ENCODE data around the gene KIR2DL4.
"Not testable (repeated sequence)": the region's sequence is repeated elsewhere in the genome, so short reads cannot be mapped to it uniquely, and the experiment has no call there.

Gene KIR2DL4

DNA sequence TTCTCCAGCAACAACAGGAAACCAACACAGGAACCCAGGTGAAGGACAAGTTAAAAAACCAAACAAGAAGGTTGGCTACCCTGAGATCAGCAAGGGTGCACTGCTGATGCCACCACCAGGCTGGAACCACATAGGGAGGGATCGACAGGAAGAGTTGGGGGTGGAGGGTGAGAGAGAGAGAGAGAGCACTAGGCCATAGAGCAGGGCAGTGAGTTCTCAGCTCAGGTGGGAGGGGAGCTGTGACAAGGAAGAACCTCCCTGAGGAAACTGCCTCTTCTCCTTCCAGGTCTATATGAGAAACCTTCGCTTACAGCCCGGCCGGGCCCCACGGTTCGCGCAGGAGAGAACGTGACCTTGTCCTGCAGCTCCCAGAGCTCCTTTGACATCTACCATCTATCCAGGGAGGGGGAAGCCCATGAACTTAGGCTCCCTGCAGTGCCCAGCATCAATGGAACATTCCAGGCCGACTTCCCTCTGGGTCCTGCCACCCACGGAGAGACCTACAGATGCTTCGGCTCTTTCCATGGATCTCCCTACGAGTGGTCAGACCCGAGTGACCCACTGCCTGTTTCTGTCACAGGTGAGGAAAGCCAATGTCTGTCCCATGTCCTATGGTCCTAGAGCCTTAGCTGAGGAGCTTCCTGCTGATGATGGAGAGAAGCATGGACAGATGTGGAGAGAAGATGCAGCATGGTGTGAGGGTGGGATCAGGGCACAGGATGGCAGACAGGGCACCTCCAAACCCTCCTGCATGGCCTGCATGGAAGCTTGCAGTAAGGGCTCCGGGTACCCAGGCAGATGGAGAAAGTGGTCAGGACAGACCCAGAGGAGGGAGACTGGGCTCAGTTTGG lies 2.5 kb downstream of the KIR2DL4 start:
- no peak for DNase-seq

DNA sequence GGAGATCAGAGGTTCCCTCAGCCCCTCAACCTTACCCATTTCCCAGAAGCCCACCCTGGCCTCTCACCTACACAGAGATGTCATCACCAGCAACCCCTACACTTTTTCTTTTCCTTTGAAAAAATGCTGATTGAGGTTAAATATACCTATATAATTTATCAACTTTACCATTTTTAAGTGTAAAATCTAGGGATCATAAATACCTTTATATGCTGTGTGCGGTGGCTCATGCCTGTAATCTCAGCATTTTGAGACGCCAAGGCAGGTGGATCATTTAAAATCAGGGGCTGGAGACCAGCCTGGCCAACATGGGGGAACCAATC lies 3.1 kb downstream of the KIR2DL4 start:
- no peak for DNase-seq

DNA sequence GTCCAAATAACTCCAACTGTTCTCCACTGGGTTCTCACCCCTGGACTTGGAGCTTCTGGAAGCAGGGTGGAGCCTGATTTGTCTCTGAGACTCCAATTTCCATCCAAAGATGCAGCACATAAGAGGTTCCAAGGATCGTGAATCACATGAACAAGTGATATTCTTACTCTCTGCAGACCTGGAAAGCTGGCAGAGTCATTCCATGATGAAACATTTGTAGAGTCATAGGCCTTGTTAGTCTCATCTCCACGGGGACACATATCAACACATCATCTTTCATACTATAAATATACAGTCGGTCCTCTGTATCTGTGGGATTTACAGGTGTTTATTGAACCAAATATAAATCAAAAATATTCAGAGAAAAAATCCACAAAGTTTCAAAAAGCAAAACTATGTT lies 11.2 kb downstream of the KIR2DL4 start:
- not testable (repeated sequence) for DNase-seq

DNA sequence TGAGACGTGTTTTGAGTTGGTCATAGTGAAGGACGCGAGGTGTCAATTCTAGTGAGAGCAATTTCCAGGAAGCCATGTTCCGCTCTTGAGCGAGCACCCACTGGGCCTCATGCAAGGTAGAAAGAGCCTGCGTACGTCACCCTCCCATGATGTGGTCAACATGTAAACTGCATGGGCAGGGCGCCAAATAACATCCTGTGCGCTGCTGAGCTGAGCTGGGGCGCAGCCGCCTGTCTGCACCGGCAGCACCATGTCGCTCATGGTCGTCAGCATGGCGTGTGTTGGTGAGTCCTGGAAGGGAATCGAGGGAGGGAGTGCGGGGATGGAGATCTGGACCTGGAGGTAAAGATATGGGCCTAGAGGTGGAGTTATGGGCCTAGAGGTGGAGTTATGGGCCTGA lies 12.8 kb downstream of the KIR2DL4 start, which contains the start of gene KIR3DL1:
TSS of gene KIR3DL1 (plus strand) at position 218 of the 400 bp plus-strand sequence.
- peak in 1 of 2 donors; percentile 3 for DNase-seq

DNA sequence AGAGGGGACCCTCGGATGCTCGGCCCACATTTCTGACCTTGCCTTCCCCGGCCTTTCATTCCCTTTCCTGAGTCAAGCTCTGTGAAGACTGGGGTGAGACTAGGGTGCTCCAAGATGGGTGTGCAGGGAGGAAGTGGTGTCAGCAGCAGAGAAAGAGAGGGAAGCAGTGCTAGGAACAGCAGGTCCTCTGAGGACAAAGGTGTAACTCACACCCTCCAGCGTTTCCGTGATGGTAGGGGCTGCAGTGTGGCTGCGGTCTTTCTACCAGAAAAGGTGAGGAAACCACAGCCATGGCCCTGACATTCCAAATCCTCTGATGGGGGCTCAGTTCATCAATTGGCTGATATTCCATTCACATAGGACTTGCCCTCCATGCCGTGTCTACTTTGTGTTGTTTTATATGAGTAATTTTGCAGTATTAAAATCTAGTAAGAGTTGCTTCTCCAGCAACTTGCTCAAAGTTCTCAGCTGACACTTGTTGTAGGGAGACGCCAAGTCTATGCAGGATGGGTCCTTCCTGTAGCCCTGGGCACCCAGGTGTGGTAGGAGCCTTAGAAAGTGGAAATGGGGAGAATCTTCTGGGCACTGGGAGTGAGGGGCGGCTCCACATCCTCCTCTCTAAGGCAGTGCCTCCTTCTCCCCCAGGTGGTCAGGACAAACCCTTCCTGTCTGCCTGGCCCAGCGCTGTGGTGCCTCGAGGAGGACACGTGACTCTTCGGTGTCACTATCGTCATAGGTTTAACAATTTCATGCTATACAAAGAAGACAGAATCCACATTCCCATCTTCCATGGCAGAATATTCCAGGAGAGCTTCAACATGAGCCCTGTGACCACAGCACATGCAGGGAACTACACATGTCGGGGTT lies 14.5 kb downstream of the KIR2DL4 start:
- no peak for DNase-seq

DNA sequence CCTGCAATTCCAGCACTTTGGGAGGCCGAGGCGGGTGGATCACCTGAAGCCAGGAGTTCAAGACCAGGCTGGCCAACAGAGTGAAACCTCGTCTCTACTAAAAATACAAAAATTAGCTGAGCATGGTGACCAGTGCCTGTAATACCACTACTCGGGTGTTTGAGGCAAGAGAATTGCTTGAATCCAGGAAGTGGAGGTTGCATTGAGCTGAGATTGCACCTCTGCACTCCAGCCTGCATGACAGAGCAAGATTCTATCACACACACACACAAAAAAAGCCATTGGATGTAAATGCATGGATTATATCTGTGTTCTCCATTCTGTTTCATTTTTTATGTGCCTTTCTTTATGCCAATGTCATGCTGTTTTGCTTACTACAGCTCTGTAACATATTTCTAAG lies 21.0 kb downstream of the KIR2DL4 start:
- DNase-seq: not testable (repeated sequence)

DNA sequence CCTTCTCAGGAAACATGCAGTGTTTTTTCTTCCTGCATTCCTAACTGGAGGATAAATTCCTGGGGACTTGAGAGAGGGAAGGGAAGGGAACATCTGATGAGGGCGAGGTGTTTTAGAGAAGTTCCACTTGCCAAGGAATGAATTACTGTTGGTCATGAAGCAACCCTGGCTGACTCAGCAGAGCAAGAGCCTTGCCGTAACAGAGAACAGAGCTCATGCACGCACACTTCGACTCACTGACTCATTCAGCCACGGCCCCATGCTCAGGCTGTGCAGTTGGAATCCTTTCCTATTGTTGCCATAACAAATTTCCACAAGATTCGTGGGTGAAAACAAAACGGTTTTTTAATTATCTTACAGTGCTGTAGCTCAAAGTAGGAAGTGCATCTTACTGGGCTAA lies 21.9 kb downstream of the KIR2DL4 start:
- peak in 1 of 2 donors; percentile 59 for DNase-seq

DNA sequence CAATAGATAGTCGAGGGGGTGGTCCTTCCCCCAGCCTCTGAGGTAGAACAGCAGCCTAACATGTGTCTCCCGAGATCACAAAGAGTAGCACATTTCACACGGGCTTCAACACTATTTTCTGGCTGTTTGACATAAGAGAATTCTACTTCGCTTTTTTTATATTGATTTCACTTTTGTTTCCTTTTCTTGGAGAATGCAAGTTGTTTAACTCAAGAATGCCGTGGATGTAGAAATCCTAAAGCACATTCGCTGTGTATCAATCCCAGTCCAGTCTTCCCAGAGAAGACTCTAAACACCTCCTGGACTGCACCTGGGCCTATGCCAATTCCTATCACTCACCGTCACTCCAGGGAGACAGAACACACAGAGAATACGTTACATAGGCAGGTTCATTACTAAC lies 24.7 kb downstream of the KIR2DL4 start:
- DNase-seq: not testable (repeated sequence)

DNA sequence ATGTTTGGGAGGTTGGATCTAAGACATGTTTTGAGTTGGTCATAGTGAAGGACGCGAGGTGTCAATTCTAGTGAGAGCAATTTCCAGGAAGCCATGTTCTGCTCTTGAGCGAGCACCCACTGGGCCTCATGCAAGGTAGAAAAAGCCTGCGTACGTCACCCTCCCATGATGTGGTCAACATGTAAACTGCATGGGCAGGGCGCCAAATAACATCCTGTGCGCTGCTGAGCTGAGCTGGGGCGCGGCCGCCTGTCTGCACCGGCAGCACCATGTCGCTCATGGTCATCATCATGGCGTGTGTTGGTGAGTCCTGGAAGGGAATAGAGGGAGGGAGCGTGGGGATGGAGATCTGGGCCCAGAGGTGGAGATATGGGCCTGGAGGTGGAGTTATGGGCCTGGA lies 29.1 kb downstream of the KIR2DL4 start, which contains the start of gene KIR2DS4:
TSS of gene KIR2DS4 (plus strand) at position 181 of the 400 bp plus-strand sequence.
- not testable (repeated sequence) for DNase-seq

DNA sequence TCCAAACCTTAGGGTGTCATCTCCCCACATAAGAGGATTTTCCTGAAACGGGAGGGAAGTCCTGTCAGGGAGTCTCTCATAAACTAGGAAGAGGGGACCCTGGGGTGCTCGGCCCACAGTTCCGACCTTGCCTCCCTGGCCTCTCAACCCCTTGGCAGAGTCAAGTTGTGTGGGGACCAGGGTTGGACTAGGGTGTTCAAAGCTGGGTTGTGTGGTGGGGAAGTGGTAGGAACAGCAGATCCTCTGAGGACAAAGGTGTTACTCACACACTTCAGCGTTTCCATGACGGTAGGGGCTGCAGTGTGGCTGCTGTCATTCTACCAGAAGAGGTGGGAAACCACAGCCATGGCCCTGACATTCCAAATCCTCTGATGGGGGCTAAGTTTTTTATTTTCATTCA lies 31.7 kb downstream of the KIR2DL4 start:
- not testable (repeated sequence) for DNase-seq

DNA sequence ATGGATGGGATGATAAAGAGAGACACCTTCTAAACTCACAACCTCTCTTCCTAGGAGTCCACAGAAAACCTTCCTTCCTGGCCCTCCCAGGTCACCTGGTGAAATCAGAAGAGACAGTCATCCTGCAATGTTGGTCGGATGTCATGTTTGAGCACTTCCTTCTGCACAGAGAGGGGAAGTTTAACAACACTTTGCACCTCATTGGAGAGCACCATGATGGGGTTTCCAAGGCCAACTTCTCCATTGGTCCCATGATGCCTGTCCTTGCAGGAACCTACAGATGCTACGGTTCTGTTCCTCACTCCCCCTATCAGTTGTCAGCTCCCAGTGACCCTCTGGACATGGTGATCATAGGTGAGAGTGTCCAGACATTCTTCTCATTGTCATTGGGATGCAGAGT lies 34.1 kb downstream of the KIR2DL4 start:
- DNase-seq: not testable (repeated sequence)

DNA sequence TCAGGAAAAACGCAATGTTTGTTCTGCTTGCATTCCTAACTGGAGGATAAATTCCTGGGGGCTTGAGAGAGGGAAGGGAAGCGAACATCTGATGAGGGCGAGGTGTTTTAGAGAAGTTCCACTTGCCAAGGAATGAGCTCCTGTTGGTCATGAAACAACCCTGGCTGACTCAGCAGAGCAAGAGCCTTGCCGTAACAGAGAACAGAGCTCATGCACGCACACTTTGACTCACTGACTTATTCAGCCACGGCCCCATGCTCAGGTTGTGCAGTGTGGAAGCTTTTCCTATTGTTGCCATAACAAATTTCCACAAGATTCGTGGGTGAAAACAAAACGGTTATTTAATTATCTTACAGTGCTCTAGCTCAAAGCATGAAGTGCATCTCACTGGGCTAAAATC lies 39.8 kb downstream of the KIR2DL4 start:
- DNase-seq: not testable (repeated sequence)

DNA sequence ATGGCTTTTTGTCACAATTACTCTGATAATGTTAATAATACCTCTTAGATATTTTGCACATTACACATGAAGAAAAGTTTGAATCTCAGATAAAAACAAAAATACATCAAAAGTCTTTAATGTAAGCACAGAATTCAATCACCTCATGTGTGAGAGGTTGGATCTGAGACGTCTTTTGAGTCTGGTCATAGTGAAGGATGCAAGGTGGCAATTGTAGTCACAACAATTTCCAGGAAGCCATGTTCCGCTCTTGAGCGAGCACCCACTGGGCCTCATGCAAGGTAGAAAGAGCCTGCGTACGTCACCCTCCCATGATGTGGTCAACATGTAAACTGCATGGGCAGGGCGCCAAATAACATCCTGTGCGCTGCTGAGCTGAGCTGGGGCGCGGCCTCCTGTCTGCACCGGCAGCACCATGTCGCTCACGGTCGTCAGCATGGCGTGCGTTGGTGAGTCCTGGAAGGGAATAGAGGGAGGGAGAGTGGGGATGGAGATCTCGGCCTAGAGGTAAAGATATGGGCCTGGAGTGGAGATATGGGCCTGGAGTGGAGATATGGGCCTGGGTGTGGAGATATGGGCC lies 46.7 kb downstream of the KIR2DL4 start, which contains the start of gene KIR3DL2:
TSS of gene KIR3DL2 (plus strand) at position 383 of the 580 bp plus-strand sequence. CDS start at position 416, 33 bp downstream.
- peak in 1 of 2 donors; percentile 17 for DNase-seq

DNA sequence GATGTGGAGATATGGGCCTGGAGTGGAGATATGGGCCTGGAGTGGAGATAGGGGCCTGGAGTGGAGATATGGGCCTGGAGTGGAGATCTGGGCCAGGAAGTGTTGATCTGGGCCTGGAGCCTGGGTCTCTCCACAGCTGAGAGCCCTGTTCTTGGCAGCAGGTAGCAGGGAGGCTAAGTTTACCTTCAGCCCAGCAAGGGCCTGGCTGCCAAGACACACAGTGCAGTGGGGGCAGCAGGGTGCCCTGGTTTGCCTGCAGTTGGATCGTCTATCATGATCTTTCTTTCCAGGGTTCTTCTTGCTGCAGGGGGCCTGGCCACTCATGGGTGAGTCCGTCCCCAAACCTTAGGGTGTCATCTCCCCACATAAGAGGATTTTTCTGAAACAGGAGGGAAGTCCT lies 47.5 kb downstream of the KIR2DL4 start:
- DNase-seq: no peak

DNA sequence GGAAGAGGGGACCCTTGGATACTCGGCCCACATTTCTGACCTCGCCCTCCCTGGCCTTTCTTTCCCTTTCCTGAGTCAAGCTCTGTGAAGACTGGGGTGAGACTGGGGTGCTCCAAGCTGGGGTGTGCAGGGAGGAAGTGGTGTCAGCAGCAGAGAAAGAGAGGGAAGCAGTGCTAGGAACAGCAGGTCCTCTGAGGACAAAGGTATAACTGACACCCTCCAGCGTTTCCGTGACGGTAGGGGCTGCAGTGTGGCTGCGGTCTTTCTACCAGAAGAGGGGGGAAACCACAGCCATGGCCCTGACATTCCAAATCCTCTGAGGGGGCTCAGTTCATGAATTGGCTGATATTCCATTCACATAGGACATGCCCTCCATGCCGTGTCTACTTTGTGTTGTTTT lies 47.9 kb downstream of the KIR2DL4 start:
- no peak for DNase-seq

DNA sequence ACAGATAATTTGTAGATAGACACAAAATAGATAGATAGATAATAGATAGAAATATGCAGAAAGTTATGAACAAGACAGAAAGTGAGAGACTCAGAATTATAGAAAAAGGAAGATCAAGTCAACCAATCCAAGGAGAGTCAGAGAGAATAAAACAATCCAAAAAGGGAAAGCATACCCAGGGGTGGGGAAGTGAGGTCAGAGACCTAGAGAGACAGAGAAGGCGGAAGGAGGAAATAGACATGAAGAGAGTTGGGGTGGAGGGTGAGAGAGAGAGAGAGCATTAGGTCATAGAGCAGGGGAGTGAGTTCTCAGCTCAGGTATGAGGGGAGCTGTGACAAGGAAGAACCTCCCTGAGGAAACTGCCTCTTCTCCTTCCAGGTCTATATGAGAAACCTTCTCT lies 51.8 kb downstream of the KIR2DL4 start:
- DNase-seq: not testable (repeated sequence)

DNA sequence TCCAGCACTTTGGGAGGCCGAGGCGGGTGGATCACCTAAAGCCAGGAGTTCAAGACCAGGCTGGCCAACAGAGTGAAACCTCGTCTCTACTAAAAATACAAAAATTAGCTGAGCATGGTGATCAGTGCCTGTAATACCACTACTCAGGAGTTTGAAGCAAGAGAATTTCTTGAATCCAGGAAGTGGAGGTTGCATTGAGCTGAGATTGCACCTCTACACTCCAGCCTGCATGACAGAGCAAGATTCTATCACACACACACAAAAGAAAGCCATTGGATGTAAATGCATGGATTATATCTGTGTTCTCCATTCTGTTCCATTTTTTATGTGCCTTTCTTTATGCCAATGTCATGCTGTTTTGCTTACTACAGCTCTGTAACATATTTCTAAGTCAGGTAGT lies 55.1 kb downstream of the KIR2DL4 start:
- not testable (repeated sequence) for DNase-seq

DNA sequence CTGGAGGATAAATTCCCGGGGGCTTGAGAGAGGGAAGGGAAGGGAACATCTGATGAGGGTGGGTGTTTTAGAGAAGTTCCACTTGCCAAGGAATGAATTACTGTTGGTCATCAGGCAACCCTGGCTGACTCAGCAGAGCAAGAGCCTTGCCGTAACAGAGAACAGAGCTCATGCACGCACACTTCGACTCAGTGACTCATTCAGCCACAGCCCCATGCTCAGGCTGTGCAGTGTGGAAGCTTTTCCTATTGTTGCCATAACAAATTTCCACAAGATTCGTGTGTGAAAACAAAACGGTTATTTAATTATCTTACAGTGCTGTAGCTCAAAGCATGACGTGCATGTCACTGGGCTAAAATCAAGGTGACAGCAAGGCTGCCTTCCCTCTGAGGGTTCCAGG lies 56.0 kb downstream of the KIR2DL4 start:
- DNase-seq: peak in 1 of 2 donors; percentile 39

DNA sequence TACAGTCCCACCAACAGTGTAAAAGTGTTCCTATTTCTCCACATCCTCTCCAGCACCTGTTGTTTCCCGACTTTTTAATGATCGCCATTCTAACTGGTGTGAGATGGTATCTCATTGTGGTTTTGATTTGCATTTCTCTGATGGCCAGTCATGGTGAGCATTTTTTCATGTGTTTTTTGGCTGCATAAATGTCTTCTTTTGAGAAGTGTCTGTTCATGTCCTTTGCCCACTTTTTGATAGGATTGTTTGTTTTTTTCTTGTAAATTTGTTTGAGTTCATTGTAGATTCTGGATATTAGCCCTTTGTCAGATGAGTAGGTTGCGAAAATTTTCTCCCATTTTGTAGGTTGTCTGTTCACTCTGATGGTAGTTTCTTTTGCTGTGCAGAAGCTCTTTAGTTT lies 60.0 kb downstream of the KIR2DL4 start:
- DNase-seq: not testable (repeated sequence)
